T-cell (primary cell): ENCODE results near the gene HIF1A. TPM values are rescaled to one million over a fixed set of nuclear protein-coding genes. Genes with fewer than 3 reads are reported as not detected.
"Not testable (repeated sequence)": the region's sequence is repeated elsewhere in the genome, so short reads cannot be mapped to it uniquely, and the experiment has no call there.

Experiments used
- ATAC-seq, 4 experiments: fragments of 200-7000 bp in 3 of 4; fragments of 150-1000 bp in 1 of 4; cut with Tn5 transposase; replicated peaks in 1 of 4; 1 replicate in 3 of 4; 2 replicates in 1 of 4; pipeline ENCODE4 v1.10.0; 2021; ENCODE audit warnings: moderate library complexity in 3 of 4, mild to moderate bottlenecking in 2 of 4, moderate number of reproducible peaks in 1 of 4
- CTCF ChIA-PET, 2 donors: fragments of 300-600 bp; sonication (Branson Sonifier 250); formaldehyde crosslinking; loops; one replicate each; lab custom pipeline; 2022; ENCODE audit warnings: antibody characterized with exemption in 2 of 2; lab: Charles Lee
- POLR2A ChIA-PET, 2 donors: fragments of 300-600 bp; sonication (Branson Sonifier 250); formaldehyde crosslinking; loops; one replicate each; lab custom pipeline; 2022; ENCODE audit warnings: antibody characterized with exemption in 2 of 2; lab: Charles Lee
- DNase-seq, 35 experiments: peaks; one replicate each; pipeline versions ENCODE4 v3.0.0 to v3.0.0-alpha.2; 2013 to 2023
- H3K27ac ChIP-seq: one replicate; pipeline ENCODE4 v1.5.1; 2013; ENCODE audit warnings: low read length
- H3K27me3 ChIP-seq, 2 experiments: replicated peaks in 1 of 2; 1 replicate in 1 of 2; 2 replicates in 1 of 2; pipeline versions ENCODE4 v1.6.1 to v1.7.0; 2013; ENCODE audit warnings: low read length in 1 of 2, mixed read lengths in 1 of 2; ENCODE audit not compliant: control insufficient read depth in 2 of 2, insufficient read depth in 2 of 2; ENCODE audit errors: extremely low read depth in 1 of 2
- H3K36me3 ChIP-seq, 2 donors: 1 replicate in 1 of 2; 2 replicates in 1 of 2; pipeline versions ENCODE4 v1.6.1 to v1.7.0; 2013; ENCODE audit warnings: low read length in 1 of 2; ENCODE audit not compliant: control insufficient read depth in 2 of 2, insufficient read depth in 1 of 2; ENCODE audit errors: extremely low read depth in 1 of 2
- H3K4me1 ChIP-seq, 2 experiments: 1 replicate in 1 of 2; 2 replicates in 1 of 2; pipeline versions ENCODE4 v1.6.1 to v1.7.0; 2013; ENCODE audit warnings: low read length in 2 of 2, mixed read lengths in 1 of 2; ENCODE audit not compliant: insufficient read depth in 2 of 2, control insufficient read depth in 1 of 2; ENCODE audit errors: extremely low read depth in 1 of 2
- H3K4me3 ChIP-seq, 2 donors: 1 replicate in 1 of 2; 2 replicates in 1 of 2; pipeline versions ENCODE4 v1.5.1 to v1.7.0; 2013; ENCODE audit warnings: mild to moderate bottlenecking in 2 of 2, low read length in 1 of 2, moderate library complexity in 1 of 2; ENCODE audit not compliant: control insufficient read depth in 1 of 2; ENCODE audit errors: extremely low read depth in 1 of 2
- H3K9me3 ChIP-seq: 2 replicates; pipeline ENCODE4 v1.7.0; 2013
- H3K27ac Mint-ChIP-seq, 2 donors: one replicate each; pipeline ENCODE4 v1.8.0; 2020 to 2021; ENCODE audit warnings: mild to moderate bottlenecking in 2 of 2, mixed read lengths in 2 of 2
- H3K27me3 Mint-ChIP-seq, 2 donors: one replicate each; pipeline ENCODE4 v1.8.0; 2021 to 2022; ENCODE audit warnings: mixed read lengths in 2 of 2
- H3K36me3 Mint-ChIP-seq: one replicate; pipeline ENCODE4 v1.8.0; 2021; ENCODE audit warnings: mixed read lengths
- H3K4me1 Mint-ChIP-seq, 3 donors: one replicate each; pipeline ENCODE4 v1.8.0; 2020 to 2022; ENCODE audit warnings: mixed read lengths in 3 of 3, mild to moderate bottlenecking in 1 of 3
- H3K4me3 Mint-ChIP-seq, 3 donors: one replicate each; pipeline ENCODE4 v1.8.0; 2020 to 2022; ENCODE audit warnings: mild to moderate bottlenecking in 3 of 3, mixed read lengths in 3 of 3, moderate library complexity in 3 of 3
- H3K9me3 Mint-ChIP-seq, 3 donors: one replicate each; pipeline ENCODE4 v1.8.0; 2020 to 2022; ENCODE audit warnings: mixed read lengths in 3 of 3
- WGBS: methylation state at CpG from one replicate; pipeline ENCODE4 v1.1.5; 2013; ENCODE audit warnings: missing lambda C conversion rate; ENCODE audit not compliant: insufficient coverage; 5-methylcytosine and 5-hydroxymethylcytosine counted together
- total RNA-seq, 35 experiments: library from RNA in 6 of 35; stranded (reverse) in 6 of 35; fragments of 120-200 nt in 1 of 35; gene quantifications; one replicate each; pipeline versions ENCODE4 v1.2.1 to v1.2.4 and lab custom pipeline; 2013 to 2026

The HIF1A gene
- total RNA-seq, 5 donors from 2014 or later (not counting 1 experiment from before 2014, with no cell fraction given) = 80.2 to 200 (median 87.8) TPM

DNA sequence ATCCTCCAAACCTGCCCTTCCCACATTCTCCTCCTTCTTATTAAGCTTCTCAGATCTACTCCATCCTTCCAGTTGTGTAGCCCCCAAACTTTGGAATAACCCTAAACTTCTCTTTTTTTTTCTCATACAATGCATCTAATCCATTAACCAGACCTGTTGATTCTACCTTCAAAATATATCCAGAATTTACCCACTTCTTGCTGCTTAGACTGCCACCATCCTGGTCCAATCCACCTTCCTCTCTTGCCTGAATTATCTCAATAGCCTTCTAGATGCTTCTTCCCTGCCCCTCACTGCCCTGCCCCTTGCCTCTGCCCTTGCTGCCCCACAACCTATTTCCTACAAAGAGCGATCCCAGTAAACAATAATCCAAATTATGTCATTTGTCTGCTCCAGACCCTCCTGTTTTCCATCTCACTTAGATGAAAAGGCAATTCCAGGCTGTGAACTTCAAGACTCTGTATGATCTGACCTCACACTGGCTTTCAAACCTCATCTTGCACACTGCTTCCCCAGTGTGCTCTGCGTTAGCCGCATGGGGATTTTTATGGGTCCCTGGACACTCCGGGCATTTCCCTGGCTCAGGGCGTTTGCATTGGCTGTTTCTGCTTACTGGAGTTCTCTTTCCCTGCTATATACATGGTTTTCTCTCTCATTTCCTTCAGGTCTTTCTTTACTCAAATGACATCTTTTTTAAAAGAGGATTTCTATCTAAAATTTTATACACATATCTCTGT is 42.6 kb upstream of the HIF1A start:
- no peaks in the 10 kb centered on the region for H3K9me3 Mint-ChIP-seq
- ChIA-PET CTCF (no interaction called here), POLR2A (no interaction called here)
- Histone ChIP-seq H3K27ac (no peak overlapping the region), H3K4me3 (no peak overlapping the region), H3K9me3 (no peaks in the 10 kb centered on the region), H3K27me3 (no peaks in the 10 kb centered on the region), H3K4me1 (peaks cover 13 to 22% of the 10 kb centered on the region in 2 experiments), H3K36me3 (no peaks in the 10 kb centered on the region)
- no peaks in the 10 kb centered on the region for H3K36me3 Mint-ChIP-seq
- H3K27me3 Mint-ChIP-seq = no peaks in the 10 kb centered on the region
- DNase-seq = no peak
- 96% methylated on average over 5 of the region's 5 CpGs for WGBS
- no peak for ATAC-seq
- no peak overlapping the region for H3K27ac Mint-ChIP-seq
- H3K4me3 Mint-ChIP-seq = no peak overlapping the region
- H3K4me1 Mint-ChIP-seq = peaks cover 39 to 49% (median 43%) of the 10 kb centered on the region in 3 donors

DNA sequence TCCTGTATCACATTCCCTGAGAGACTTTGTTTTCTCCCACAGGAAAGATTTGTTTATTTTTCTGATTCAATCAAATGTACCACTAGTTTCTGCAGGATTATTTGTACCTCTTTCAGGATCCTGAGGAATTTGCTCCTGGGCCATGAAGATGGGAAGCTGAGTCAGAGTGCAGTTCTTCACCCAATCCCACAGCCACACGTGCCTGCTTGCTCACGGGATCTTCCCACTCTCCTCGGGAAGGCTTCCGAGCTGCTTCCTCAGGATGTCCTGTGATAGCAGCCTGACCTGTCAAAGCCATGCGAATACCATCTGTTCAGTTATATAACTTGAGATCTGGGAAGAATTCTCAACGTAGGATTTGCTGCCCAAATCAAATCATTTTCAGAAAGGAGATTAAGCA is 41.8 kb upstream of the HIF1A start:
- no peak overlapping the region for H3K27ac ChIP-seq
- no peak overlapping the region for H3K4me3 ChIP-seq
- Mint-ChIP-seq H3K27ac (no peak overlapping the region), H3K4me1 (peaks cover 32 to 41% (median 36%) of the 10 kb centered on the region in 3 donors), H3K36me3 (no peaks in the 10 kb centered on the region), H3K9me3 (no peaks in the 10 kb centered on the region), H3K4me3 (no peak overlapping the region), H3K27me3 (no peaks in the 10 kb centered on the region)
- 88% methylated on average over 4 of the region's 6 CpGs for WGBS
- ChIA-PET POLR2A (no interaction called here), CTCF (interaction anchor here in 1 of 2 donors (0.7 kb wide), 1 partner anchor 99 kb away, joined by 3 read pairs; no protein-coding TSS in a partner anchor)
- ATAC-seq (no peak), DNase-seq (no peak)
- no peaks in the 10 kb centered on the region for H3K9me3 ChIP-seq
- H3K36me3 ChIP-seq = no peaks in the 10 kb centered on the region
- H3K4me1 ChIP-seq = peaks cover 13 to 18% of the 10 kb centered on the region in 2 experiments
- no peaks in the 10 kb centered on the region for H3K27me3 ChIP-seq

GRCh38 chr14:61654026-61654425 is 41.3 kb upstream of the HIF1A start:
- Mint-ChIP-seq H3K27ac (no peak overlapping the region), H3K36me3 (no peaks in the 10 kb centered on the region), H3K27me3 (no peaks in the 10 kb centered on the region), H3K4me3 (no peak overlapping the region), H3K9me3 (no peaks in the 10 kb centered on the region), H3K4me1 (peaks cover 28 to 40% (median 32%) of the 10 kb centered on the region in 3 donors)
- Histone ChIP-seq H3K27me3 (no peaks in the 10 kb centered on the region), H3K4me3 (no peak overlapping the region), H3K27ac (no peak overlapping the region), H3K4me1 (peaks cover 13% of the 10 kb centered on the region in 2 experiments), H3K9me3 (no peaks in the 10 kb centered on the region), H3K36me3 (no peaks in the 10 kb centered on the region)
- ChIA-PET CTCF (interaction anchor here in 1 of 2 donors (0.7 kb wide), 1 partner anchor 98 kb away, joined by 3 read pairs; no protein-coding TSS in a partner anchor), POLR2A (no interaction called here)
- no peak for ATAC-seq
- DNase-seq = no peak
- WGBS = no CpG with 5 or more reads among the region's 1 CpG

GRCh38 chr14:61655777-61656176 is 39.5 kb upstream of the HIF1A start:
- H3K4me3 ChIP-seq = no peak overlapping the region
- CTCF ChIA-PET = interaction anchor here in 1 of 2 donors (1.4 kb wide), 1 partner anchor 10 kb away, joined by 4 read pairs; no protein-coding TSS in a partner anchor
- DNase-seq (no peak), ATAC-seq (no peak)
- no peaks in the 10 kb centered on the region for H3K27me3 ChIP-seq
- Mint-ChIP-seq H3K27me3 (no peaks in the 10 kb centered on the region), H3K9me3 (no peaks in the 10 kb centered on the region), H3K36me3 (no peaks in the 10 kb centered on the region), H3K27ac (peak overlapping the region; percentile 73 to 83), H3K4me1 (peaks cover 33 to 45% (median 33%) of the 10 kb centered on the region in 3 donors), H3K4me3 (no peak overlapping the region)
- H3K36me3 ChIP-seq = no peaks in the 10 kb centered on the region
- no CpG with 5 or more reads among the region's 3 CpGs for WGBS
- peak overlapping the region; percentile 39 for H3K27ac ChIP-seq
- H3K4me1 ChIP-seq = peaks cover 12 to 17% of the 10 kb centered on the region in 2 experiments
- POLR2A ChIA-PET = no interaction called here
- no peaks in the 10 kb centered on the region for H3K9me3 ChIP-seq

DNA sequence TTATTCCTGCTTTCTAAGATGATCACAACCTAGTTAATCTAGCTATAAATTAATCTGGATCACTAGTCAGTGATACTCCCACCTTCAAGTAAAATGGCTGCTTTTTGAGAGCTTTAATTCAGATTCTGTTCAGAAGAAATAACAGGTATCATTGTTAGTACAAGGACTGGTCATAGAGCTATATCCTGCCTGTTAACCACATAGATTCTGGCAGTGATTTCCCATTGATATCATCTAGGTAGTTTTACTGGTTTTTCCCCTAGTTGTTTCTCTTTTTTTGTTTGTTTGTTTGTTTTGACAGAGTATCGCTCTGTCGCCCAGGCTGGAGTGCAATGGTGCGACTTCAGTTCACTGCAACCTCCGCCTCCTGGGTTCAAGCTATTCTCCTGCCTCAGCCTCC is 39.0 kb upstream of the HIF1A start:
- ChIA-PET CTCF (interaction anchor here in 1 of 2 donors (1.4 kb wide), 1 partner anchor 9 kb away, joined by 4 read pairs; no protein-coding TSS in a partner anchor), POLR2A (no interaction called here)
- no peak overlapping the region for H3K4me3 ChIP-seq
- H3K27ac Mint-ChIP-seq = peak overlapping the region; percentile 73 to 83
- no peak overlapping the region for H3K4me3 Mint-ChIP-seq
- no peaks in the 10 kb centered on the region for H3K27me3 ChIP-seq
- no peak for DNase-seq
- H3K4me1 Mint-ChIP-seq = peaks cover 38 to 50% (median 39%) of the 10 kb centered on the region in 3 donors
- WGBS = 100% methylated on average over 2 of the region's 4 CpGs
- H3K27me3 Mint-ChIP-seq = no peaks in the 10 kb centered on the region
- no peaks in the 10 kb centered on the region for H3K36me3 Mint-ChIP-seq
- peaks cover 16 to 23% of the 10 kb centered on the region in 2 experiments for H3K4me1 ChIP-seq
- peak overlapping the region; percentile 39 for H3K27ac ChIP-seq
- H3K9me3 ChIP-seq = no peaks in the 10 kb centered on the region
- no peak for ATAC-seq
- H3K9me3 Mint-ChIP-seq = no peaks in the 10 kb centered on the region
- H3K36me3 ChIP-seq = no peaks in the 10 kb centered on the region

DNA sequence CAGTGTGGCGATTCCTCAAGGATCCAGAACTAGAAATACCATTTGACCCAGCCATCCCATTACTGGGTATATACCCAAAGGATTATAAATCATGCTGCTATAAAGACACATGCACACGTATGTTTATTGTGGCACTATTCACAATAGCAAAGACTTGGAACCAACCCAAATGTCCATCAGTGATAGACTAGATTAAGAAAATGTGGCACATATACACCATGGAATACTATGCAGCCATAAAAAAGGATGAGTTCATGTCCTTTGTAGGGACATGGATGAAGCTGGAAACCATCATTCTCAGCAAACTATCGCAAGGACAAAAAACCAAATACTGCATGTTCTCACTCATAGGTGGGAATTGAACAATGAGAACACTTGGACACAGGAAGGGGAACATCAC is 37.2 kb upstream of the HIF1A start:
- Mint-ChIP-seq H3K27ac (peak overlapping the region in 1 of 2 donors; percentile 76), H3K4me1 (peaks cover 56 to 68% (median 57%) of the 10 kb centered on the region in 3 donors)
- H3K9me3 Mint-ChIP-seq, H3K27me3 ChIP-seq, DNase-seq, POLR2A ChIA-PET, H3K36me3 Mint-ChIP-seq, CTCF ChIA-PET, H3K9me3 ChIP-seq, ATAC-seq, H3K4me3 ChIP-seq, H3K27ac ChIP-seq, H3K4me3 Mint-ChIP-seq, H3K36me3 ChIP-seq, H3K27me3 Mint-ChIP-seq: not testable (repeated sequence)
- H3K4me1 ChIP-seq = peaks cover 32 to 34% of the 10 kb centered on the region in 2 experiments
- no CpG with 5 or more reads among the region's 3 CpGs for WGBS
